Activated T-helper 1 cell treated with anti-CD3 and anti-CD28 coated beads, Interleukin-12 subunit alpha, Interleukin-12 subunit beta, Interleukin-2, Interleukin-4 antibody, amounts not matched to agents 30 ng/mL and 10 ng/mL and 1 ng/mL, durations not matched to agents 14 hours and 24 hours and 36 hours (primary cell): ENCODE results near the gene SNCAIP. TPM values are rescaled to one million over a fixed set of nuclear protein-coding genes. Genes with fewer than 3 reads are reported as not detected.
"Not testable (repeated sequence)": the region's sequence is repeated elsewhere in the genome, so short reads cannot be mapped to it uniquely, and the experiment has no call there.

Experiments used
- DNase-seq: peaks from one replicate; pipeline ENCODE4 v3.0.0; 2021; ENCODE audit warnings: low spot score
- H3K27ac Mint-ChIP-seq: one replicate; pipeline ENCODE4 v1.8.0; 2021; ENCODE audit warnings: mild to moderate bottlenecking, mixed read lengths
- H3K27me3 Mint-ChIP-seq: one replicate; pipeline ENCODE4 v1.8.0; 2022; ENCODE audit warnings: mild to moderate bottlenecking, moderate library complexity, mixed read lengths; ENCODE audit not compliant: insufficient read depth
- H3K36me3 Mint-ChIP-seq: one replicate; pipeline ENCODE4 v1.8.0; 2021; ENCODE audit warnings: low read depth, mixed read lengths
- H3K4me1 Mint-ChIP-seq: one replicate; pipeline ENCODE4 v1.8.0; 2021; ENCODE audit warnings: low read depth, mixed read lengths
- H3K4me3 Mint-ChIP-seq: one replicate; pipeline ENCODE4 v1.8.0; 2021; ENCODE audit warnings: mild to moderate bottlenecking, moderate library complexity, mixed read lengths
- H3K9me3 Mint-ChIP-seq: one replicate; pipeline ENCODE4 v1.8.0; 2021; ENCODE audit warnings: mixed read lengths
- intact Hi-C: fragments of 100-400 bp; cut with micrococcal nuclease; formaldehyde crosslinking; loops from one replicate; pipeline ENCODE4 v1.15.1; 2024
- total RNA-seq: library from RNA; stranded (reverse); gene quantifications from 2 replicates; pipeline ENCODE4 v1.2.3, GENCODE V29; 2022

SNCAIP gene
- total RNA-seq, 1 donor from 2014 or later, result not detected

DNA sequence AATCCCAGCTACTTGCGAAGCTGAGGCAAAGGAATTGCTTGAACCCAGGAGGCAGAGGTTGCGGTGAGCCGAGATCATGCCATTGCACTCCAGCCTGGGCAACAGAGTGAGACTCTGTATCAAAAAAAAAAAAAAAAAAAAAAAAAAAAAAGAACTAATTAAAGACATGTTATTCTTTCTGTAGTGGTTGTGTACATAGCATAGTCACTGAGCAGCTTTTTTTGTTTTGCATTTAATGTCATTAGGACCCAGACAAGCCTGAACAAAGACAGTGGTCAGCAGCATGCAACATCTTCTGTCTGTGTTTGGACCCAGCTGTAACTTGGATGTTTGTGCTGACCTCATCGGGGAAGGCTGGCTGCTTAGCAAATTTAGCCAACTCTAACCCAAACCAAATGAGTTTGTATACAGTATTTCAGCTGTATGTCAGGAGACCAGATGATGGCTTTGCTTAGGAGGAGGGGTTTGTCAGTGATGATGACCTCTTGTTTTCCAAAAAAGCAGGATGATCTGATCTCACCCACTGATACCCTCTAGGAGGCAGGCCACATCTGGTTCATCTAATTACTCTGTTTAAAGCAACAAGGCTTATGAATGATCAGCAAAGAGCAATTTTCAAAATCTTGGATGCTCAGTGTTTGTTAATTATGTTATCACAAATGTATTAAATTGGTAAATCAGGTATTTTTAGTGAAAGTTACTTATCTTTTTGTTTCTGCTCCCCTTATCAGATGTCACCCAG is 39.5 kb downstream of the SNCAIP start:
- no peaks in the 10 kb centered on the region for H3K4me1 Mint-ChIP-seq

DNA sequence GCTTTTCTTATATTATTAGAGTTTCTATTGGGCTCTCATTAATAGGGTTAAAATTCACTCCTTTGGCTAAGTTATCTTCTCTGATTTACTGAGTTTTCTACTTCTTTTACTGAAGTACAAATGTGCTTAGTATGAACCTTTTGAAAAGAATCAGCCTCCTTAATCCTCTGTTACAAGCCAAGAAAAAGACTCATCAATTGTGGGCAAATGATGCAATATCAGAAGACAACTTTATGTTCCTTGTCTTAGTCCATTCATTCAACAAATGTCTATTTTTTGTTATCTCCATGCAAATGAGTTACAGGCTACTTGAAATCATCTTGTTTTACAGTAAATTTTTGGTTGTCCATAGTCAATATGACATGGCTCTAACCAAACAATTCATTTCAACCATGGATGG is 40.3 kb downstream of the SNCAIP start:
- no peaks in the 10 kb centered on the region for H3K27me3 Mint-ChIP-seq
- H3K36me3 Mint-ChIP-seq, result no peaks in the 10 kb centered on the region
- no peaks in the 10 kb centered on the region for H3K9me3 Mint-ChIP-seq
- no peak for DNase-seq
- H3K4me3 Mint-ChIP-seq, result no peak overlapping the region
- no peak overlapping the region for H3K27ac Mint-ChIP-seq
- H3K4me1 Mint-ChIP-seq, result no peaks in the 10 kb centered on the region
- intact Hi-C loops, result no loop called here

More for the DNA sequence above, 39.5 kb downstream of the SNCAIP start:
- Mint-ChIP-seq H3K27ac (no peak overlapping the region), H3K9me3 (no peaks in the 10 kb centered on the region), H3K4me3 (no peak overlapping the region), H3K36me3 (no peaks in the 10 kb centered on the region), H3K27me3 (no peaks in the 10 kb centered on the region)
- no peak for DNase-seq
- intact Hi-C loops, result no loop called here

DNA sequence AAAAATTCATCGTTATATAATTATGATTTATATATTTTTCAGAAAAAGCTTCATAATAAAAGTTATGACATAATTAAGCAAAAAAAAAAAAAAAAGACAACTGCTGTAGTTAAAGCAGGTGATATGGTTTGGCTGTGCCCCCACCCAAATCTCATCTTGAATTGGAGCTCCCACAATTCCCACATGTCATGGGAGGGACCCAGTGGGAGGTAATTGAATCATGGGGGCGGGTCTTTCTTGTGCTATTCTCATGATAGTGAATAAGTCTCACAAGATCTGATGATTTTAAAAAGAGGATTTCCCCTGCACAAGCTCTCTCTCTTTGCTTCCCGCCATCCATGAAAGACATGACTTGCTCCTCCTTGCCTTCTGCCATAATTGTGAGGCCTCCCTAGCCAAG is 41.3 kb downstream of the SNCAIP start:
- H3K4me3 Mint-ChIP-seq, H3K9me3 Mint-ChIP-seq, DNase-seq, H3K27me3 Mint-ChIP-seq, H3K4me1 Mint-ChIP-seq, H3K27ac Mint-ChIP-seq, intact Hi-C loops, H3K36me3 Mint-ChIP-seq: not testable (repeated sequence)

DNA sequence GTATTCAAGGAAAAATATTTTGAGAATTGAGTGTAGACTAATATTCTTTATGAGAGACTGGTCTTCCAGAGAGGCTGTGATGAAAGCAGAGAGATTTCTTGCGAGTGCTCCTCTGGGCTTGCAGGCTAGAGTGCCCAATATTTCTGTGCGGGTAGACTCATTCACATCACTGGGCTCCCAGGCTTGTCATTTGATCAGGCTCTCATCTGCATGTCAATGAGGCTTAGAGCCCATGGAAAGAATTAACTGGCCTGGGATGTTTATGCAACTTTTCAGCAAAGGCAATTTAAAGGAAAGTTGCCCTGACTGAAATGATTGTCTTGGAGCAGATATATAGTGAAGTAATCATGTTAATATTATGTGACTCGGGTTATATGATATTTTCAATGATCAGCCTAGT is 42.3 kb downstream of the SNCAIP start:
- H3K9me3 Mint-ChIP-seq, result no peaks in the 10 kb centered on the region
- H3K4me1 Mint-ChIP-seq, result no peaks in the 10 kb centered on the region
- no peaks in the 10 kb centered on the region for H3K27me3 Mint-ChIP-seq
- no peak for DNase-seq
- H3K27ac Mint-ChIP-seq, result no peak overlapping the region
- no peaks in the 10 kb centered on the region for H3K36me3 Mint-ChIP-seq
- no peak overlapping the region for H3K4me3 Mint-ChIP-seq
- intact Hi-C loops, result no loop called here

DNA sequence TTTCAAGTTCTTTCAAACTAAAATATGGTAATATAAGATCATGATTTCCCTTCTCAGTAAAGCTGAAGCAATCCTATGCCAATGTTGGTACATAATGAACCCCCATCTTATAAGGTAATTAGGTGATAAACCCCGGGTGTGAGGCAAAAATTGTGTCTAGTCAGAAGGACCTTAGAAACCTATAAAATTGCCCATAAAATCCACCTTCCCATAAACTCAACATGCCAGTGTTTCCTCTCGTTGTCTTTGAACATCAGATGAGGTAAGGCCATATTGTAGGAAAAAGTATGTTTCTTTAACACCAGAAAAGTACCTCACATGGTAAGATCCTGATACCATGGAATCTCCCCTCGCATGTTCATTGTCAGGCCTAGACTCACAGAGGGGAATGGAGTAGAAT is 43.3 kb downstream of the SNCAIP start:
- DNase-seq, result no peak
- Mint-ChIP-seq H3K36me3 (no peaks in the 10 kb centered on the region), H3K27me3 (no peaks in the 10 kb centered on the region), H3K9me3 (no peaks in the 10 kb centered on the region), H3K27ac (no peak overlapping the region), H3K4me3 (no peak overlapping the region), H3K4me1 (no peaks in the 10 kb centered on the region)
- intact Hi-C loops, result no loop called here

DNA sequence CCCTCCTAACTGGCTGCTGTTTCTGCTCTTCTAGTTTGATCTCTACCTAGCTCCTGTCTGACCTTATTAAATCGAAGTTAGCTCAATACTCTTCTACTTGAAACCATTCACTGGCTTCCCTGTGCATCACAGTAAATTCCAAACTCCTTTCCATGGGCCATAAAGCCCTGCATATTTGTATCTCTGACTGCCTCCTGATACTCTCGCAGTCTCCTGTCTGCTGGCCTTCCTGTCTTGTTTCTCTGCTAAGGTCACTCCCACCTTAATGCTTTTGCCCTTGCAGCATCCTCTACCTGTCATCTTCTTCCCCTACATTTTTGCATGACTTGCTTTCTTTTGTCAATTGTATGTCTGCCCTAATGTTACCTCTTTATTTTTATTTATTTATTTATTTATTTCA is 44.8 kb downstream of the SNCAIP start:
- no peak for DNase-seq
- intact Hi-C loops, result no loop called here

DNA sequence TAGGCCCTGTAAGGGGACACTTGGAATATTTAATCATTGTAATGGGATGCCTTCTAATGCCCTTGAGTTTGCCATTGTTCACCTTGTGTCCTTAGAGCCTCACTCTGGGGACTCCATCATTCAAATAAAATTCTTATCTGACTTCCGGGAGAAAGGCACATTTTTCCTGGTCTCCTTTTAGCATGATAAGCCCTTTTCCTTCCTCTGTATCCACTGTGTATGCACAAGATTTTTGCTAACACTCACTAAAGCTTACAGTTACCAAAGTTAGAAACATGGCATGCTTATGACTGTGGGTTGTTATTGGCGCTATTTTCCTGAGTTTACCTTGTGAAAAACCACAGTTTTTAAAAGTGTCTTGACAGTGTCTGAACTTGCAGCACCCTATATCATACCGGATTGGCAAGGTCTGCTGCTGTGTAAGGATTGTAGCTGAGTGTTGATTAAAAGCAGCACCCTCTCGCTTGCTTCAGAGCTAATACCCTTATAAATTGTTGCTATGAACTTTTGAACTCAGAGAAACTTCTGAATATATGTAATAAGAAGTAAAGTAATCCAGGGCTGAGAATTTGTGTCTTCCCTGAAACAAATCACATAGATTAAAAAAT is 46.4 kb downstream of the SNCAIP start:
- Mint-ChIP-seq H3K27ac (no peak overlapping the region), H3K4me1 (no peaks in the 10 kb centered on the region), H3K36me3 (no peaks in the 10 kb centered on the region), H3K9me3 (no peaks in the 10 kb centered on the region), H3K4me3 (no peak overlapping the region), H3K27me3 (no peaks in the 10 kb centered on the region)
- no peak for DNase-seq
- intact Hi-C loops, result no loop called here

More for the DNA sequence above, 44.8 kb downstream of the SNCAIP start:
- no peak overlapping the region for H3K4me3 Mint-ChIP-seq
- no peaks in the 10 kb centered on the region for H3K36me3 Mint-ChIP-seq
- no peak overlapping the region for H3K27ac Mint-ChIP-seq
- no peaks in the 10 kb centered on the region for H3K27me3 Mint-ChIP-seq
- no peaks in the 10 kb centered on the region for H3K9me3 Mint-ChIP-seq
- H3K4me1 Mint-ChIP-seq, result no peaks in the 10 kb centered on the region

DNA sequence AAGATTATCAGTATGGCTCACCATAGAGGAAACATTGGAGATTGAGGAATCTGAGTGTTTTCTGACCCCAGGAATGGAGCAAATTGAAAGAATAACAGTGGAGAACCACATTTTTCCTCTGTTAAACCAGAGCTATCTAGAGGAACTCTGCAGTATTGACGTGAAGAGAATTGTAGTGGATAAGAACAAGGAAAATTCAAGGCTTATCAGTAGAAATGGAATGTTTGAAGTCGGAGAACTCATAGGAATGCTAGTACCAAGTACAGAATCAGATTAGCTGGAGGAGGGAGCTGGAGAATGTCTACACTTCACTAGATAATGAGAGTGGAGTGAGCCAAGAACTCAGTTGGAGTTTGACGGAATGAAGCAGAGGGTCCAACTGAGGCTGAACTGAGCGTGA is 50.3 kb downstream of the SNCAIP start:
- Mint-ChIP-seq H3K36me3 (no peaks in the 10 kb centered on the region), H3K27ac (no peak overlapping the region), H3K27me3 (no peaks in the 10 kb centered on the region), H3K4me1 (no peaks in the 10 kb centered on the region), H3K4me3 (no peak overlapping the region), H3K9me3 (no peaks in the 10 kb centered on the region)
- intact Hi-C loops, result no loop called here
- no peak for DNase-seq

DNA sequence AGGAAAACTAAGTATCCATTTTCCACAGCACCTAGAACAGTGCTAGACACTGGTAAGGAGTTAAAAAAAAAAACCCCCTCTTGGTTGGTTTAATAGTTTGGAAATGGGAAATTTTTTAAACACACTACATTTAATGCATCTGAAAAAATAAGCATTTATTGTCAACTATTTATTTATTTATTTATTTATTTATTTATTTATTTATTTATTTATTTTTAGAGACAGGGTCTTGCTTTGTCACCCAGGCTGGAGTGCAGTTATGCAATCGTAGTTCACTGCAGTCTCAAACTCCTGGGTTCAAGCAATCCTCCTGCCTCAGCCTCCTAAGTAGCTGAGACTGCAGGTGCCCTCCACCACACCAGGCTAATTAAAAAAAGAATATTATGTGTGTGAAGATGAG is 51.6 kb downstream of the SNCAIP start:
- Mint-ChIP-seq H3K27me3 (no peaks in the 10 kb centered on the region), H3K36me3 (no peaks in the 10 kb centered on the region), H3K4me3 (no peak overlapping the region), H3K4me1 (no peaks in the 10 kb centered on the region), H3K9me3 (no peaks in the 10 kb centered on the region), H3K27ac (no peak overlapping the region)
- intact Hi-C loops, result no loop called here
- DNase-seq, result no peak

DNA sequence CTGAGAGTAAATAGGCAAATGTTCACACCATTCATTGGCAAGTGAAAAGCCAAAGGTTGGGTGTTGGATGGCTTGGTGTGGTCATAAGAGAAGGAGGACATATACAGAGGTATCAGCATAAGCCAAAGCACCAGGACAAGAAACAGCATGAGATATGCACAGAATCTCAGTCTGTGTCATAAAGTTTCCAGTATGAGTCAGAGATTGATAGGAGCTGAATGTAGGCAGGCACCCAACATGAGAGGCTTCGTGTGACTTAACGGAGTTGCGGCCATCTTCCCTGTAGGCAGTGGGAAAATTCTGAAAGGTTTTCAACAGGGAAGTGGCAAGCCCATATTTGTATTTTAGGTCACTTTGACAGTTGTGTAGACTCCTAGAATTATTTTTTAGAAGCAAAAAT is 54.5 kb downstream of the SNCAIP start:
- no peaks in the 10 kb centered on the region for H3K27me3 Mint-ChIP-seq
- intact Hi-C loops, result no loop called here
- no peaks in the 10 kb centered on the region for H3K9me3 Mint-ChIP-seq

DNA sequence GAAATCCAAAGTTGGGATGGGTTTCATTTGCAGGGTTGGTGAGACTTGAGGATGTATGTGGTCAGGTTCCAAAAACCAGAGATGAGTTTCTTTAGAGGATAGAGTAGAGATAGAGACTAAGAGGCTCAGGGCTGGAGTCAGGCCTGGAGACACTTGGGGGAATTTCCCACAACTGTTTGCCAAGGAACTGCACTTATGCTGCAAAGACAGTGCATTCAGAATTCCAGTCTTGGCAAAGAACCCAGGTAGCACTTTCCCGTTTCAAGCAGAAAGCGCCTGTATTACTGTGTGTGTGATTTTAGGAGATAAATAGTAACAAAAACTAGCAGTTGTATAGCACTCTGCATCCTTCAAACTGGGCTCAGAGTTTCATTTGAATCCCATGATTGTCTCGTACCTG is 55.4 kb downstream of the SNCAIP start:
- Mint-ChIP-seq H3K36me3 (no peaks in the 10 kb centered on the region), H3K27ac (no peak overlapping the region), H3K27me3 (no peaks in the 10 kb centered on the region), H3K4me3 (no peak overlapping the region), H3K4me1 (no peaks in the 10 kb centered on the region), H3K9me3 (no peaks in the 10 kb centered on the region)
- DNase-seq, result no peak
- intact Hi-C loops, result no loop called here

More for the DNA sequence above, 54.5 kb downstream of the SNCAIP start:
- Mint-ChIP-seq H3K27ac (no peak overlapping the region), H3K4me3 (no peak overlapping the region), H3K36me3 (no peaks in the 10 kb centered on the region), H3K4me1 (no peaks in the 10 kb centered on the region)
- DNase-seq, result no peak

DNA sequence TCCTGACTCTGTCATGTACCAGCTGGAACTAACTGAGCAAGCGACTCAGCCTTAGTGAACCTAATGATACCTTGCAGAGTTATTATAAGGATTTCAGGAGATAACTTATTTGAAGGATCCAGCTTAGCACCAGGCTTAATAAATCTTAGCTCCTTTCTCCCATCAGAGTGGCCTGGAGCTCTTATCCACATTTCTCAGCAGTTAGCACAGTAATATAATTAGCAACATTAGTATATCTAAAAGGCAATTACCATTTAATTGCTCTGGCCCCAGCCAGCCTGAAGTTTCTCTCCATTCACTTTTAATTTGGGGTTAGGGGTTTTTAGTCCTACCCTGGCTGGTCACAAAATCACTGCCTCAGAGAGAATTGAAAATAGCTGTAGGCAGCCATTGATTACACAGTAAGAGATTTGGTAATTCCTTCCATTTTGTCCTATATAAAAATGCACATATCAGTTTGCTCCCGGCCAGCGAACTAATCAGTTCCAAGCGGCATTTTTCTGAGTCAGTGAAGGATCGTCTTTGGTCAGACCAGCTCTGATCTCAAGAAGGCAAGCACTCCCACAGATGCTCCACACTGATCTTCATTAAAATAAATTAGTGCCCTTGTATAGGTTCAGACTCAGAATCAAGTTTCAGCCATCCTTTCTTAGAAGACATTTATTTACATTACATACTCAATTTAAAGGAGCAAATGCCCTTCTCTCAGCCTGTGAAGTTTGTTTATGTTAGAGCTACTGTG is 56.6 kb downstream of the SNCAIP start:
- Mint-ChIP-seq H3K4me1 (no peaks in the 10 kb centered on the region), H3K36me3 (no peaks in the 10 kb centered on the region), H3K27ac (no peak overlapping the region), H3K9me3 (no peaks in the 10 kb centered on the region), H3K27me3 (no peaks in the 10 kb centered on the region), H3K4me3 (no peak overlapping the region)
- intact Hi-C loops, result no loop called here
- no peak for DNase-seq

DNA sequence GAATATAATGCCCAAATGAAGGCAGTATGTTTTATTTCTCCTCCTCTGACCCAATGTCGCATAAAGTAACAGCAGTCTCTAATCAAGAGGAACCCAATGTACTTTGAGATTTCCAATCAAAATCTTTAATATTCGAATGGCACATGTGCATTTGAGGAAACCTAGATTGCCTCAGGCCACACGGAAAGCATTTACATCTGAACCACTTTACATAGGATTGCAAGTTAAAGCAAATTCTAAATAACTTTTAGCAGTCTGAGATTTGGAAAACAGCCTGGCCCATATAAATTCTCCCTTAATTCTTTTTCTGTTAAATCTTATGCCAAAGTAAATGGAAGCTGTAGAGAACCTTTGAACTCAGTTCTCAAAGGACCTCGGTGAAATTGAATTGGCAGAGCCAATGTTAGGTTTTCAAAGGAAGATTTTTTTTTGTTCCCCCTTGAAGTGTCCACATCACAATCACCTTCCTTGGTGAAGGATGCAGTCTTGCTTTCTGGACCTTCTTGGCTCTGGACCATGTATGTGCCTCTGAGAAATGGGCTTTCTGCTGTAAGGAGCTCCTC is 57.3 kb downstream of the SNCAIP start:
- Mint-ChIP-seq H3K27ac (no peak overlapping the region), H3K4me1 (no peaks in the 10 kb centered on the region), H3K36me3 (no peaks in the 10 kb centered on the region), H3K4me3 (no peak overlapping the region), H3K9me3 (no peaks in the 10 kb centered on the region), H3K27me3 (no peaks in the 10 kb centered on the region)
- intact Hi-C loops, result no loop called here
- no peak for DNase-seq
